ENCODE measurements around the gene PCBD2. TPM values are rescaled to one million over a fixed set of nuclear protein-coding genes. Genes with fewer than 3 reads are reported as not detected.
A peak's percentile ranks its signal among the peaks of the same experiment; 100 is the strongest.

Gene PCBD2
- total and polyA plus RNA-seq, 7 donors: 4.2 to 10.8 (median 7.8) TPM

- H3K27ac ChIP-seq: no peak overlapping the region
- H3K4me1 ChIP-seq: no peaks in the 10 kb centered on the region
- H3K9me3 ChIP-seq: no peaks in the 10 kb centered on the region
- intact Hi-C loops (cut with DNase I): no loop called here
- peaks cover 0 to 6% (median 2%) of the 10 kb centered on the region in 4 donors for H3K36me3 ChIP-seq
- DNase-seq: no peak
- 89 to 93% methylated on average over 6 of the region's 6 CpGs for WGBS, 2 donors
- H3K4me3 ChIP-seq: no peak overlapping the region
- TF ChIP-seq POLR2A (IDR thresholded peaks at IDR 0.05) (no peak), EP300 (IDR thresholded peaks at IDR 0.05) (no peak), POLR2AphosphoS5 (IDR thresholded peaks at IDR 0.05) (no peak), CTCF (IDR thresholded peaks at IDR 0.05) (no peak)
- H3K27me3 ChIP-seq: no peaks in the 10 kb centered on the region
Observed at GRCh38 chr5:134938030-134938429, 33.1 kb downstream of the PCBD2 start.

- Histone ChIP-seq H3K36me3 (peaks cover 0 to 6% (median 2%) of the 10 kb centered on the region in 4 donors), H3K4me3 (no peak overlapping the region), H3K4me1 (peaks cover 0 to 3% (median 0%) of the 10 kb centered on the region in 4 donors), H3K27me3 (no peaks in the 10 kb centered on the region), H3K27ac (no peak overlapping the region), H3K9me3 (no peaks in the 10 kb centered on the region)
- intact Hi-C loops (cut with DNase I): no loop called here
- DNase-seq: no peak
- TF ChIP-seq POLR2AphosphoS5 (IDR thresholded peaks at IDR 0.05) (no peak), POLR2A (IDR thresholded peaks at IDR 0.05) (no peak), EP300 (IDR thresholded peaks at IDR 0.05) (no peak), CTCF (IDR thresholded peaks at IDR 0.05) (no peak)
- 89 to 91% methylated on average over 1 of the region's 1 CpG for WGBS, 2 donors
Observed at GRCh38 chr5:134939500-134939899, 34.6 kb downstream of the PCBD2 start.

GRCh38 chr5:134943547-134943946 is 38.6 kb downstream of the PCBD2 start:
- TF ChIP-seq POLR2AphosphoS5 (IDR thresholded peaks at IDR 0.05): no peak
- no peak for TF ChIP-seq POLR2A (IDR thresholded peaks at IDR 0.05)
- no peak for TF ChIP-seq CTCF (IDR thresholded peaks at IDR 0.05)
- no peak for TF ChIP-seq EP300 (IDR thresholded peaks at IDR 0.05)
- H3K27me3 ChIP-seq: no peaks in the 10 kb centered on the region
- no peaks in the 10 kb centered on the region for H3K9me3 ChIP-seq
- H3K4me1 ChIP-seq: peaks cover 0 to 10% (median 1%) of the 10 kb centered on the region in 4 donors
- no peak for DNase-seq
- intact Hi-C loops (cut with DNase I): no loop called here
- H3K4me3 ChIP-seq: no peak overlapping the region
- H3K36me3 ChIP-seq: peaks cover 0 to 6% (median 0%) of the 10 kb centered on the region in 4 donors
- no peak overlapping the region for H3K27ac ChIP-seq
- 77 to 84% methylated on average over 1 of the region's 1 CpG for WGBS, 2 donors

- DNase-seq: no peak
- no peak overlapping the region for H3K4me3 ChIP-seq
- 29 to 54% methylated on average over 1 of the region's 1 CpG for WGBS, 2 donors
- TF ChIP-seq POLR2AphosphoS5 (IDR thresholded peaks at IDR 0.05) (peak in 1 of 4 donors; percentile 7), EP300 (IDR thresholded peaks at IDR 0.05) (no peak)
- intact Hi-C loops (cut with DNase I): no loop called here
- H3K27ac ChIP-seq: no peak overlapping the region
- H3K36me3 ChIP-seq: peaks cover 0 to 3% (median 0%) of the 10 kb centered on the region in 4 donors
- no peaks in the 10 kb centered on the region for H3K9me3 ChIP-seq
- H3K4me1 ChIP-seq: peaks cover 0 to 12% (median 5%) of the 10 kb centered on the region in 4 donors
- H3K27me3 ChIP-seq: no peaks in the 10 kb centered on the region
Observed at GRCh38 chr5:134944630-134945029, 39.7 kb downstream of the PCBD2 start.

GRCh38 chr5:134945041-134945440 is 40.1 kb downstream of the PCBD2 start:
- no peak for DNase-seq
- intact Hi-C loops (cut with DNase I): no loop called here

More at GRCh38 chr5:134945041-134945440, 40.1 kb downstream of the PCBD2 start:
- Histone ChIP-seq H3K4me3 (no peak overlapping the region), H3K27ac (no peak overlapping the region), H3K27me3 (no peaks in the 10 kb centered on the region), H3K4me1 (peaks cover 0 to 12% (median 5%) of the 10 kb centered on the region in 4 donors), H3K36me3 (no peaks in the 10 kb centered on the region), H3K9me3 (no peaks in the 10 kb centered on the region)
- no peak for TF ChIP-seq POLR2A (IDR thresholded peaks at IDR 0.05)
- TF ChIP-seq POLR2AphosphoS5 (IDR thresholded peaks at IDR 0.05): no peak
- TF ChIP-seq CTCF (IDR thresholded peaks at IDR 0.05): no peak
- TF ChIP-seq EP300 (IDR thresholded peaks at IDR 0.05): no peak
- WGBS, 2 donors: 86 to 94% methylated on average over 2 of the region's 2 CpGs

All from sigmoid colon (tissue), 7 donors.